Measurements from ENCODE around the gene SNX11.
A peak's percentile ranks its signal among the peaks of the same experiment; 100 is the strongest.

SNX11 gene

GRCh38 chr17:48095611-48096010 is 12.0 kb upstream of the SNX11 start:
- no peak for DNase-seq (ENCODE audit: low read depth in 2 of 2)

- no peak for DNase-seq (ENCODE audit: low read depth in 2 of 2)
Measured at GRCh38 chr17:48100160-48100559, 7.4 kb upstream of the SNX11 start.

GRCh38 chr17:48100591-48101011 is 7.0 kb upstream of the SNX11 start:
- DNase-seq (ENCODE audit: low read depth in 2 of 2): no peak

GRCh38 chr17:48101012-48101720 is 6.4 kb upstream of the SNX11 start, which contains the start of gene CBX1:
Gene CBX1 (minus strand): TSS chr17:48101478. CDS start chr17:48077004, 24,474 bp downstream.
- DNase-seq (ENCODE audit: low read depth in 2 of 2): peak; percentile 90 to 94

GRCh38 chr17:48102043-48102750 is 5.4 kb upstream of the SNX11 start:
- DNase-seq (ENCODE audit: low read depth in 2 of 2): no peak

- DNase-seq (ENCODE audit: low read depth in 2 of 2): no peak
Measured at GRCh38 chr17:48102798-48103715, 4.5 kb upstream of the SNX11 start.

- no peak for DNase-seq (ENCODE audit: low read depth in 2 of 2)
Measured at GRCh38 chr17:48104440-48104839, 3.1 kb upstream of the SNX11 start.

- no peak for DNase-seq (ENCODE audit: low read depth in 2 of 2)
Measured at GRCh38 chr17:48106802-48107136, 797 bp upstream of the SNX11 start.

- DNase-seq (ENCODE audit: low read depth in 2 of 2): no peak
Measured at GRCh38 chr17:48110761-48111160, 3.2 kb downstream of the SNX11 start.

- no peak for DNase-seq (ENCODE audit: low read depth in 2 of 2)
Measured at GRCh38 chr17:48111937-48112241, 4.3 kb downstream of the SNX11 start.

GRCh38 chr17:48113201-48113676 is 5.7 kb downstream of the SNX11 start:
- DNase-seq (ENCODE audit: low read depth in 2 of 2): no peak

- no peak for DNase-seq (ENCODE audit: low read depth in 2 of 2)
Measured at GRCh38 chr17:48121923-48122664, 14.5 kb downstream of the SNX11 start.

- no peak for DNase-seq (ENCODE audit: low read depth in 2 of 2)
Measured at GRCh38 chr17:48122665-48123045, 15.1 kb downstream of the SNX11 start.

- no peak for DNase-seq (ENCODE audit: low read depth in 2 of 2)
Measured at GRCh38 chr17:48123111-48123510, 15.5 kb downstream of the SNX11 start.

- DNase-seq (ENCODE audit: low read depth in 2 of 2): no peak
Measured at GRCh38 chr17:48123776-48124388, 16.3 kb downstream of the SNX11 start.

- DNase-seq (ENCODE audit: low read depth in 2 of 2): no peak
Measured at GRCh38 chr17:48125829-48126531, 18.4 kb downstream of the SNX11 start.

- DNase-seq (ENCODE audit: low read depth in 2 of 2): no peak
Measured at GRCh38 chr17:48126532-48126850, 18.9 kb downstream of the SNX11 start.

GRCh38 chr17:48127371-48128051 is 19.9 kb downstream of the SNX11 start:
- DNase-seq (ENCODE audit: low read depth in 2 of 2): no peak

GRCh38 chr17:48128400-48128799 is 20.8 kb downstream of the SNX11 start:
- DNase-seq (ENCODE audit: low read depth in 2 of 2): no peak

GRCh38 chr17:48129981-48130380 is 22.4 kb downstream of the SNX11 start:
- no peak for DNase-seq (ENCODE audit: low read depth in 2 of 2)
